Large intestine (tissue), 3 donors: ENCODE measurements around the gene KLHL24. TPM values are rescaled to one million over a fixed set of nuclear protein-coding genes. Genes with fewer than 3 reads are reported as not detected.
A peak's percentile ranks its signal among the peaks of the same experiment; 100 is the strongest.
"Not testable (repeated sequence)": the region's sequence is repeated elsewhere in the genome, so short reads cannot be mapped to it uniquely, and the experiment has no call there.

Experiments used
- DNase-seq, 2 donors: peaks; one replicate each; pipeline versions ENCODE4 v3.0.0 to v3.0.0-alpha.2; 2013
- H3K27ac ChIP-seq: one replicate; pipeline ENCODE4 v1.5.1; 2013; ENCODE audit warnings: low read length
- H3K27me3 ChIP-seq: 2 replicates; pipeline ENCODE4 v1.6.1; 2013; ENCODE audit warnings: low read length; ENCODE audit not compliant: control insufficient read depth, insufficient read depth
- H3K36me3 ChIP-seq: 2 replicates; pipeline ENCODE4 v1.6.1; 2013; ENCODE audit warnings: low read length; ENCODE audit not compliant: control insufficient read depth, insufficient read depth
- H3K4me1 ChIP-seq: one replicate; pipeline ENCODE4 v1.6.1; 2013; ENCODE audit warnings: low read length; ENCODE audit not compliant: control insufficient read depth, insufficient read depth
- H3K4me3 ChIP-seq: one replicate; pipeline ENCODE4 v1.5.1; 2013; ENCODE audit warnings: low read length
- H3K9me3 ChIP-seq: one replicate; pipeline ENCODE4 v1.6.1; 2013; ENCODE audit warnings: mild to moderate bottlenecking, low read depth, low read length, moderate library complexity; ENCODE audit not compliant: control insufficient read depth
- WGBS: methylation state at CpG from one replicate; pipeline ENCODE4 v1.1.5; 2013; ENCODE audit warnings: low lambda C conversion rate; ENCODE audit not compliant: insufficient coverage; 5-methylcytosine and 5-hydroxymethylcytosine counted together
- polyA plus RNA-seq: library from polyadenylated mRNA; unstranded; fragments of 120-200 nt; gene quantifications from one replicate; pipeline ENCODE4 v1.2.1, GENCODE V29; 2013

The KLHL24 gene
- polyA plus RNA-seq, 1 donor: 32.9 TPM

- H3K4me1 ChIP-seq: no peaks in the 10 kb centered on the region
- H3K4me3 ChIP-seq: no peak overlapping the region
- H3K36me3 ChIP-seq: peaks cover 48% of the 10 kb centered on the region
- no peak overlapping the region for H3K27ac ChIP-seq
- WGBS: 100% methylated on average over 1 of the region's 4 CpGs
- no peak for DNase-seq
- peaks cover 50% of the 10 kb centered on the region for H3K9me3 ChIP-seq
- H3K27me3 ChIP-seq: no peaks in the 10 kb centered on the region
These were observed 15.1 kb downstream of the KLHL24 start for GRCh38 chr3:183650554-183650953.

GRCh38 chr3:183653209-183654064 lies 18.0 kb downstream of the KLHL24 start:
- Histone ChIP-seq H3K4me1 (no peaks in the 10 kb centered on the region), H3K27ac (no peak overlapping the region), H3K36me3 (peaks cover 55% of the 10 kb centered on the region), H3K9me3 (peaks cover 45% of the 10 kb centered on the region), H3K4me3 (no peak overlapping the region), H3K27me3 (no peaks in the 10 kb centered on the region)
- peak in 1 of 2 donors; percentile 20 for DNase-seq
- 96% methylated on average over 3 of the region's 6 CpGs for WGBS

GRCh38 chr3:183654727-183655126 lies 19.3 kb downstream of the KLHL24 start:
- WGBS: no CpG with 5 or more reads among the region's 1 CpG
- Histone ChIP-seq H3K9me3 (peaks cover 45% of the 10 kb centered on the region), H3K36me3 (peaks cover 64% of the 10 kb centered on the region)

GRCh38 chr3:183662099-183662498 lies 26.7 kb downstream of the KLHL24 start:
- 73% methylated on average over 2 of the region's 3 CpGs for WGBS
- Histone ChIP-seq H3K27ac (no peak overlapping the region), H3K4me1 (peaks cover 3% of the 10 kb centered on the region), H3K36me3 (peaks cover 46% of the 10 kb centered on the region), H3K4me3 (no peak overlapping the region), H3K27me3 (no peaks in the 10 kb centered on the region), H3K9me3 (no peaks in the 10 kb centered on the region)
- no peak for DNase-seq

More at GRCh38 chr3:183654727-183655126, 19.3 kb downstream of the KLHL24 start:
- no peak for DNase-seq
- H3K27me3 ChIP-seq: no peaks in the 10 kb centered on the region
- H3K27ac ChIP-seq: no peak overlapping the region
- no peak overlapping the region for H3K4me3 ChIP-seq
- no peaks in the 10 kb centered on the region for H3K4me1 ChIP-seq

GRCh38 chr3:183664913-183665381 lies 29.5 kb downstream of the KLHL24 start:
- Histone ChIP-seq H3K4me1 (peaks cover 3% of the 10 kb centered on the region), H3K4me3 (no peak overlapping the region), H3K27ac (no peak overlapping the region), H3K36me3 (peaks cover 44% of the 10 kb centered on the region), H3K9me3 (no peaks in the 10 kb centered on the region), H3K27me3 (no peaks in the 10 kb centered on the region)
- whole genome bisulfite sequencing: 45% methylated on average over 2 of the region's 3 CpGs
- no peak for DNase-seq

GRCh38 chr3:183680061-183680460 lies 44.6 kb downstream of the KLHL24 start:
- no peak overlapping the region for H3K4me3 ChIP-seq
- H3K9me3 ChIP-seq: no peaks in the 10 kb centered on the region
- no peaks in the 10 kb centered on the region for H3K4me1 ChIP-seq
- H3K36me3 ChIP-seq: peaks cover 27% of the 10 kb centered on the region
- DNase-seq: no peak
- no peak overlapping the region for H3K27ac ChIP-seq
- no peaks in the 10 kb centered on the region for H3K27me3 ChIP-seq
- no CpG with 5 or more reads among the region's 3 CpGs for WGBS

- no peaks in the 10 kb centered on the region for H3K9me3 ChIP-seq
- H3K36me3 ChIP-seq: no peaks in the 10 kb centered on the region
- H3K4me3 ChIP-seq: no peak overlapping the region
- 90% methylated on average over 2 of the region's 6 CpGs for WGBS
- no peaks in the 10 kb centered on the region for H3K27me3 ChIP-seq
- H3K4me1 ChIP-seq: no peaks in the 10 kb centered on the region
- no peak overlapping the region for H3K27ac ChIP-seq
- no peak for DNase-seq
These were observed 52.3 kb downstream of the KLHL24 start for GRCh38 chr3:183687705-183688104.

- Histone ChIP-seq H3K4me1 (no peaks in the 10 kb centered on the region), H3K4me3 (no peak overlapping the region), H3K36me3 (no peaks in the 10 kb centered on the region), H3K9me3 (no peaks in the 10 kb centered on the region), H3K27ac (no peak overlapping the region), H3K27me3 (no peaks in the 10 kb centered on the region)
- WGBS: 100% methylated on average over 1 of the region's 3 CpGs
- DNase-seq: no peak
These were observed 53.5 kb downstream of the KLHL24 start for GRCh38 chr3:183688874-183689273.

- H3K36me3 ChIP-seq, H3K4me1 ChIP-seq, H3K27me3 ChIP-seq, H3K9me3 ChIP-seq, H3K4me3 ChIP-seq, DNase-seq, H3K27ac ChIP-seq: not testable (repeated sequence)
- WGBS: no CpG with 5 or more reads among the region's 5 CpGs
These were observed 54.2 kb downstream of the KLHL24 start for GRCh38 chr3:183689621-183690020.

GRCh38 chr3:183690402-183690995 lies 55.1 kb downstream of the KLHL24 start:
- WGBS: 87% methylated on average over 3 of the region's 11 CpGs
- DNase-seq: no peak
- Histone ChIP-seq H3K27ac (no peak overlapping the region), H3K27me3 (no peaks in the 10 kb centered on the region), H3K4me1 (no peaks in the 10 kb centered on the region), H3K36me3 (no peaks in the 10 kb centered on the region), H3K9me3 (no peaks in the 10 kb centered on the region), H3K4me3 (no peak overlapping the region)
